Progenitor cell of endocrine pancreas (in vitro differentiated cells): ENCODE measurements around the gene HECW1. TPM values are rescaled to one million over a fixed set of nuclear protein-coding genes. Genes with fewer than 3 reads are reported as not detected.

Experiments used
- DNase-seq: peaks from one replicate; pipeline ENCODE4 v3.0.0; 2021; ENCODE audit warnings: low spot score; ENCODE audit not compliant: unreplicated experiment
- H3K27ac Mint-ChIP-seq: 2 replicates; pipeline ENCODE4 v1.8.0; 2021; ENCODE audit warnings: mild to moderate bottlenecking, moderate library complexity, mixed read lengths
- H3K27me3 Mint-ChIP-seq: 2 replicates; pipeline ENCODE4 v1.8.0; 2021; ENCODE audit warnings: mixed read lengths
- H3K36me3 Mint-ChIP-seq: 2 replicates; pipeline ENCODE4 v1.8.0; 2022; ENCODE audit warnings: mixed read lengths; ENCODE audit not compliant: insufficient read depth
- H3K4me1 Mint-ChIP-seq: 2 replicates; pipeline ENCODE4 v1.8.0; 2021; ENCODE audit warnings: low read depth, mixed read lengths
- H3K4me3 Mint-ChIP-seq: 2 replicates; pipeline ENCODE4 v1.8.0; 2021; ENCODE audit warnings: low read depth, mild to moderate bottlenecking, moderate library complexity, mixed read lengths
- H3K9me3 Mint-ChIP-seq: 2 replicates; pipeline ENCODE4 v1.8.0; 2021; ENCODE audit warnings: low read depth, mixed read lengths
- CTCF ChIP-seq: fragments of 200-600 bp; sonication (generic); IDR thresholded peaks from one replicate; pipeline ENCODE4 v1.5.0; 2021; ENCODE audit warnings: antibody characterized with exemption, mild to moderate bottlenecking; ENCODE audit not compliant: unreplicated experiment
- total RNA-seq: library from RNA; stranded (reverse); gene quantifications from 2 replicates; pipeline ENCODE4 v1.2.1, GENCODE V29; 2021

Gene HECW1
- total RNA-seq, 1 donor from 2014 or later, result 0.50 TPM

DNA sequence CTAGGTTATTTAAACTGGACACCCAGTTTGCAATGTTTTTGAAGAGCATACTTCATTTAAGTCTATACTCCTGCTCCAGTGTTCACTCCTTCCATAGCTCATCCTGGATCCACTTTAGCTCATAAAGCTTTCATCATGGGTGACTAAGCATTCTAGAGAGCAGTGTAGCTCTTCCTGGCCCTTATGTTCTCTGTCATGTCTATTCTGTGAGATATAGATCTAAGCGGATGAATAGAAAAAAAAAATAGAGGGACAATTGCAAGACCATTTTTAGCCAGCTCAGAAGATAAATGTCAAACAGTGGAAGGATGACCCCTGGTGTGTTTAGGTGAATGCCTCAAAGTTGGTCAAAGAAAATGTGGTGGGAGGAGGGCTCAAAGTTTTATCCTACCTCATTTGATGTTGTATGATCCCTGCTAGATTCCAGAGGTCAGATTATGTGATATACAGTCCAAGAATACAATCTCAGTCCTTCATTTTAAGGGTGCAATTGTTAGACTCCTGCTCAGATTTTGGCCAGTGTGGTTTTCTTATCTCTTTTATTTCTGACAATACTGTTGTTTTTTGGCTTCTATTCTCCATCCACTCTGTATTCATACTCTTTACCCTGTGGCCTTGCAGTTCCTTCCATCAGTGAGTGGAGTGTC lies 7.5 kb upstream of the HECW1 start:
- H3K9me3 Mint-ChIP-seq, result no peaks in the 10 kb centered on the region
- no peak overlapping the region for H3K4me3 Mint-ChIP-seq
- peaks cover 14% of the 10 kb centered on the region for H3K27me3 Mint-ChIP-seq
- no peak overlapping the region for H3K27ac Mint-ChIP-seq
- no peak for TF ChIP-seq CTCF
- peaks cover 3% of the 10 kb centered on the region for H3K4me1 Mint-ChIP-seq
- no peaks in the 10 kb centered on the region for H3K36me3 Mint-ChIP-seq
- no peak for DNase-seq

GRCh38 chr7:43105521-43106120 lies 6.8 kb upstream of the HECW1 start:
- Mint-ChIP-seq H3K27me3 (peaks cover 19% of the 10 kb centered on the region), H3K4me3 (no peak overlapping the region)

GRCh38 chr7:43108255-43109011 lies 4.0 kb upstream of the HECW1 start:
- peak; percentile 84 for TF ChIP-seq CTCF
- H3K9me3 Mint-ChIP-seq, result no peaks in the 10 kb centered on the region
- no peak overlapping the region for H3K4me3 Mint-ChIP-seq
- no peaks in the 10 kb centered on the region for H3K36me3 Mint-ChIP-seq
- H3K27ac Mint-ChIP-seq, result no peak overlapping the region
- DNase-seq, result peak; percentile 72
- H3K4me1 Mint-ChIP-seq, result no peaks in the 10 kb centered on the region
- peaks cover 36% of the 10 kb centered on the region for H3K27me3 Mint-ChIP-seq

More at GRCh38 chr7:43105521-43106120, 6.8 kb upstream of the HECW1 start:
- H3K4me1 Mint-ChIP-seq, result peaks cover under 1% of the 10 kb centered on the region
- no peaks in the 10 kb centered on the region for H3K9me3 Mint-ChIP-seq
- H3K27ac Mint-ChIP-seq, result no peak overlapping the region
- no peaks in the 10 kb centered on the region for H3K36me3 Mint-ChIP-seq
- no peak for DNase-seq
- TF ChIP-seq CTCF, result no peak

GRCh38 chr7:43110791-43111535 lies 1.5 kb upstream of the HECW1 start:
- TF ChIP-seq CTCF, result no peak
- H3K36me3 Mint-ChIP-seq, result no peaks in the 10 kb centered on the region
- no peak overlapping the region for H3K4me3 Mint-ChIP-seq
- no peak for DNase-seq
- H3K4me1 Mint-ChIP-seq, result peaks cover 5% of the 10 kb centered on the region
- peak overlapping the region; percentile 6 for H3K27ac Mint-ChIP-seq
- no peaks in the 10 kb centered on the region for H3K9me3 Mint-ChIP-seq
- H3K27me3 Mint-ChIP-seq, result peaks cover 60% of the 10 kb centered on the region
